K562 (cell line): ENCODE results near the gene MTA2. TPM values are rescaled to one million over a fixed set of nuclear protein-coding genes. Genes with fewer than 3 reads are reported as not detected.
A peak's percentile ranks its signal among the peaks of the same experiment; 100 is the strongest.

Source experiments
- CCAR2 ChIP-seq: fragments of 200-400 bp; formaldehyde crosslinking; IDR thresholded peaks from 2 replicates; pipeline ENCODE4 v1.6.1; 2017; ENCODE audit warnings: mild to moderate bottlenecking, low read depth, low read length
- CCNT2 ChIP-seq: IDR thresholded peaks from 2 replicates; pipeline ENCODE4 v1.6.1; 2011; ENCODE audit warnings: borderline replicate concordance, low read depth, mild to moderate bottlenecking, moderate library complexity, mixed read lengths, low read length; ENCODE audit not compliant: insufficient read length; ENCODE audit errors: extremely low read depth
- DPF2 ChIP-seq: fragments of 450-650 bp; IDR thresholded peaks from 2 replicates; pipeline ENCODE4 v1.6.1; 2016
- ELF1 ChIP-seq: fragments of 200-800 bp; sonication (Bioruptor generic); IDR thresholded peaks from 2 replicates; pipeline ENCODE4 v1.6.1; 2016; ENCODE audit warnings: missing genetic modification characterization, missing compliant biosample characterization
- LARP7 ChIP-seq: fragments of 450-650 bp; IDR thresholded peaks from 2 replicates; pipeline ENCODE4 v1.6.1; 2016
- POLR2H ChIP-seq: IDR thresholded peaks from 2 replicates; pipeline ENCODE4 v1.6.1; 2016; ENCODE audit warnings: missing genetic modification characterization, low read depth, mild to moderate bottlenecking, control low read depth, missing compliant biosample characterization, moderate library complexity
- POLR3G ChIP-seq: IDR thresholded peaks from 2 replicates; pipeline ENCODE4 v1.6.1; 2011; ENCODE audit not compliant: insufficient read length, insufficient replicate concordance; ENCODE audit errors: extremely low read depth
- SMAD3 ChIP-seq: fragments of 450-650 bp; formaldehyde crosslinking; conservative IDR thresholded peaks from 2 replicates; pipeline ENCODE4 v1.4.0; 2020; ENCODE audit warnings: mild to moderate bottlenecking
- SMARCC2 ChIP-seq: fragments of 450-650 bp; IDR thresholded peaks from 2 replicates; pipeline ENCODE4 v1.6.1; 2017; ENCODE audit warnings: antibody characterized with exemption, moderate library complexity, mild to moderate bottlenecking, low read depth
- TBP ChIP-seq: optimal IDR thresholded peaks from 2 replicates; pipeline ENCODE3; 2011; ENCODE audit warnings: low read depth, low read length, improper control_type of control experiment
- ZFX ChIP-seq: sonication (generic); formaldehyde crosslinking; IDR thresholded peaks from 2 replicates; pipeline ENCODE4 v1.8.0; 2022; ENCODE audit warnings: mild to moderate bottlenecking, missing genetic modification reagents, moderate library complexity
- ZKSCAN8 ChIP-seq: fragments of 200-800 bp; sonication (Bioruptor generic); IDR thresholded peaks from 2 replicates; pipeline ENCODE4 v1.6.1; 2016; ENCODE audit warnings: missing genetic modification characterization, missing compliant biosample characterization
- ZNF311 ChIP-seq: fragments of 250-450 bp; sonication (Bioruptor Pico); IDR thresholded peaks from 2 replicates; pipeline ENCODE4 v1.4.0; 2020; ENCODE audit warnings: mild to moderate bottlenecking, moderate library complexity
- polyA plus RNA-seq, 8 experiments: library from polyadenylated mRNA; depleted of rRNA in 4 of 8; stranded (reverse) in 5 of 8; unstranded in 3 of 8; fragments of >200 nt; fragmentation: Nextera tagmentation in 2 of 8; fragmentation: Illumina TruSeq in 1 of 8; extraction: Ambion mirVana in 2 of 8; extraction: Trizol in 1 of 8; gene quantifications; 2 replicates each; pipeline versions ENCODE4 v1.2.1 to v1.2.3, GENCODE V29; 2011 to 2014; ENCODE audit warnings: inconsistent platforms in 1 of 8, missing spikeins in 1 of 8
- total RNA-seq, 7 experiments: library from RNA; depleted of rRNA in 6 of 7; stranded (reverse); fragments of >200 nt in 6 of 7; fragmentation: Illumina TruSeq in 2 of 7; extraction: Trizol in 2 of 7; gene quantifications; 2 replicates each; pipeline versions ENCODE4 v1.2.1 to v1.2.3, GENCODE V29; 2011 to 2021; ENCODE audit warnings: low replicate concordance in 1 of 7
- TF ChIP-seq, protein P1 (sequence below): fragments of 250-450 bp; sonication (Bioruptor Pico); IDR thresholded peaks from 2 replicates; pipeline ENCODE4 v1.5.1; 2021; ENCODE audit warnings: mild to moderate bottlenecking
- TF ChIP-seq, protein P2 (sequence below): sonication (generic); formaldehyde crosslinking; IDR thresholded peaks from 2 replicates; pipeline ENCODE4 v1.8.0; 2022; ENCODE audit warnings: missing genetic modification reagents, mild to moderate bottlenecking, borderline replicate concordance
- TF ChIP-seq, protein P3 (sequence below): fragments of 450-650 bp; IDR thresholded peaks from 2 replicates; pipeline ENCODE4 v1.6.1; 2016; ENCODE audit warnings: low read depth

The MTA2 gene
- total and polyA plus RNA-seq, 9 of the 15 experiments (the other 6 are each of a cell fraction or from before 2014, with no cell fraction given), result 6.2 to 220 (median 172) TPM

DNA sequence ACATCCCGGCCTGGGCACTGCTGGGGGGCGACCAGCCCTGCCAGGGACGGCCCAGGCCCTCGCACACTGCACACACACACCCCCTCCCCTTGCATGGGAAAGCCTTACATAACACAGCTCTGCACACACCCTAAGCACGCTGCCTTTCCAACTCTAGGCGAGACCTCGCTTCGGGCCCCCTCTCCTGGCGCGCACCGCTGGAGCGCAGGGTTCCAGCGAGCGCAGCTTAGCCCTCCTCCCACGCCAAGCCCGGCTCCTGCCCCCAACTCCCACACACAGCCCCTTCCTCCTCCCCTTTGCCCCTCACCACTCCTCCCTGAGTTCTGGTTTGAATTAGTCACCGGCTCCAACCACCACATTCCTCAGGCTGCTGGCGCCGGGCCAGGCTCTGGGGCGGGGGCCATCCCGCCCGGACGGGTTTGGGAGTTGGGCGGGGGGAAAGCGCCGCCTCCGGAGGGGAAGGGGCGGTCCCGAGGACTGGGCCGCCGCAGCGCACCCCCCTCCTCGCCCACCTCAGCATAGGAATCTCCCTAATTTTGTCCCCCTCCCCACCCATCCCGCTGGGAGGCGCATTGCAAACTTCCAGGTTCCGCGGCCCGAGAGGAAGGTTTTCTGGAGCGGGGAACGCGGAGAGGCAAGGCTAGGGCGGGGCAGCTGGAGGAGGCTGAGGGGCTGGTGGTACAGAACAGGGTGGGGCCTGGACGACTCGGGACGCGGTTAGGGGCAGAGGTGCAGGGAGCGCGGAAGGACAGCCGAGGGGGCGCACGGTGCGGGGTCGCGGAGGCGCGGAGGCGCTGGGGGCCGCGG lies 56.0 kb downstream of the MTA2 start (continued):
- TF ChIP-seq TBP (peak; percentile 46), ELF1 (tag) (no peak), SMAD3 (CRISPR knock-in tag) (no peak), ZFX (CRISPR knock-in tag) (peak; percentile 70), LARP7 (no peak), DPF2 (peak; percentile 90), CCAR2 (no peak), ZNF311 (CRISPR knock-in tag) (no peak), POLR2H (tag) (no peak), ZKSCAN8 (no peak), POLR3G (no peak), SMARCC2 (no peak), CCNT2 (peak; percentile 65)
- TF ChIP-seq, protein P1, sequence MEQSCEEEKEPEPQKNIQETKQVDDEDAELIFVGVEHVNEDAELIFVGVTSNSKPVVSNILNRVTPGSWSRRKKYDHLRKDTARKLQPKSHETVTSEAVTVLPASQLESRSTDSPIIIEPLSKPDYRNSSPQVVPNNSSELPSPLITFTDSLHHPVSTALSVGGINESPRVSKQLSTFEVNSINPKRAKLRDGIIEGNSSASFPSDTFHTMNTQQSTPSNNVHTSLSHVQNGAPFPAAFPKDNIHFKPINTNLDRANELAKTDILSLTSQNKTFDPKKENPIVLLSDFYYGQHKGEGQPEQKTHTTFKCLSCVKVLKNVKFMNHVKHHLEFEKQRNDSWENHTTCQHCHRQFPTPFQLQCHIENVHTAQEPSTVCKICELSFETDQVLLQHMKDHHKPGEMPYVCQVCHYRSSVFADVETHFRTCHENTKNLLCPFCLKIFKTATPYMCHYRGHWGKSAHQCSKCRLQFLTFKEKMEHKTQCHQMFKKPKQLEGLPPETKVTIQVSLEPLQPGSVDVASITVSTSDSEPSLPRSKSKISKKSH (CRISPR knock-in tag), result no peak
- TF ChIP-seq, protein P2, sequence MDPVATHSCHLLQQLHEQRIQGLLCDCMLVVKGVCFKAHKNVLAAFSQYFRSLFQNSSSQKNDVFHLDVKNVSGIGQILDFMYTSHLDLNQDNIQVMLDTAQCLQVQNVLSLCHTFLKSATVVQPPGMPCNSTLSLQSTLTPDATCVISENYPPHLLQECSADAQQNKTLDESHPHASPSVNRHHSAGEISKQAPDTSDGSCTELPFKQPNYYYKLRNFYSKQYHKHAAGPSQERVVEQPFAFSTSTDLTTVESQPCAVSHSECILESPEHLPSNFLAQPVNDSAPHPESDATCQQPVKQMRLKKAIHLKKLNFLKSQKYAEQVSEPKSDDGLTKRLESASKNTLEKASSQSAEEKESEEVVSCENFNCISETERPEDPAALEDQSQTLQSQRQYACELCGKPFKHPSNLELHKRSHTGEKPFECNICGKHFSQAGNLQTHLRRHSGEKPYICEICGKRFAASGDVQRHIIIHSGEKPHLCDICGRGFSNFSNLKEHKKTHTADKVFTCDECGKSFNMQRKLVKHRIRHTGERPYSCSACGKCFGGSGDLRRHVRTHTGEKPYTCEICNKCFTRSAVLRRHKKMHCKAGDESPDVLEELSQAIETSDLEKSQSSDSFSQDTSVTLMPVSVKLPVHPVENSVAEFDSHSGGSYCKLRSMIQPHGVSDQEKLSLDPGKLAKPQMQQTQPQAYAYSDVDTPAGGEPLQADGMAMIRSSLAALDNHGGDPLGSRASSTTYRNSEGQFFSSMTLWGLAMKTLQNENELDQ (CRISPR knock-in tag), result no peak
- TF ChIP-seq, protein P3, sequence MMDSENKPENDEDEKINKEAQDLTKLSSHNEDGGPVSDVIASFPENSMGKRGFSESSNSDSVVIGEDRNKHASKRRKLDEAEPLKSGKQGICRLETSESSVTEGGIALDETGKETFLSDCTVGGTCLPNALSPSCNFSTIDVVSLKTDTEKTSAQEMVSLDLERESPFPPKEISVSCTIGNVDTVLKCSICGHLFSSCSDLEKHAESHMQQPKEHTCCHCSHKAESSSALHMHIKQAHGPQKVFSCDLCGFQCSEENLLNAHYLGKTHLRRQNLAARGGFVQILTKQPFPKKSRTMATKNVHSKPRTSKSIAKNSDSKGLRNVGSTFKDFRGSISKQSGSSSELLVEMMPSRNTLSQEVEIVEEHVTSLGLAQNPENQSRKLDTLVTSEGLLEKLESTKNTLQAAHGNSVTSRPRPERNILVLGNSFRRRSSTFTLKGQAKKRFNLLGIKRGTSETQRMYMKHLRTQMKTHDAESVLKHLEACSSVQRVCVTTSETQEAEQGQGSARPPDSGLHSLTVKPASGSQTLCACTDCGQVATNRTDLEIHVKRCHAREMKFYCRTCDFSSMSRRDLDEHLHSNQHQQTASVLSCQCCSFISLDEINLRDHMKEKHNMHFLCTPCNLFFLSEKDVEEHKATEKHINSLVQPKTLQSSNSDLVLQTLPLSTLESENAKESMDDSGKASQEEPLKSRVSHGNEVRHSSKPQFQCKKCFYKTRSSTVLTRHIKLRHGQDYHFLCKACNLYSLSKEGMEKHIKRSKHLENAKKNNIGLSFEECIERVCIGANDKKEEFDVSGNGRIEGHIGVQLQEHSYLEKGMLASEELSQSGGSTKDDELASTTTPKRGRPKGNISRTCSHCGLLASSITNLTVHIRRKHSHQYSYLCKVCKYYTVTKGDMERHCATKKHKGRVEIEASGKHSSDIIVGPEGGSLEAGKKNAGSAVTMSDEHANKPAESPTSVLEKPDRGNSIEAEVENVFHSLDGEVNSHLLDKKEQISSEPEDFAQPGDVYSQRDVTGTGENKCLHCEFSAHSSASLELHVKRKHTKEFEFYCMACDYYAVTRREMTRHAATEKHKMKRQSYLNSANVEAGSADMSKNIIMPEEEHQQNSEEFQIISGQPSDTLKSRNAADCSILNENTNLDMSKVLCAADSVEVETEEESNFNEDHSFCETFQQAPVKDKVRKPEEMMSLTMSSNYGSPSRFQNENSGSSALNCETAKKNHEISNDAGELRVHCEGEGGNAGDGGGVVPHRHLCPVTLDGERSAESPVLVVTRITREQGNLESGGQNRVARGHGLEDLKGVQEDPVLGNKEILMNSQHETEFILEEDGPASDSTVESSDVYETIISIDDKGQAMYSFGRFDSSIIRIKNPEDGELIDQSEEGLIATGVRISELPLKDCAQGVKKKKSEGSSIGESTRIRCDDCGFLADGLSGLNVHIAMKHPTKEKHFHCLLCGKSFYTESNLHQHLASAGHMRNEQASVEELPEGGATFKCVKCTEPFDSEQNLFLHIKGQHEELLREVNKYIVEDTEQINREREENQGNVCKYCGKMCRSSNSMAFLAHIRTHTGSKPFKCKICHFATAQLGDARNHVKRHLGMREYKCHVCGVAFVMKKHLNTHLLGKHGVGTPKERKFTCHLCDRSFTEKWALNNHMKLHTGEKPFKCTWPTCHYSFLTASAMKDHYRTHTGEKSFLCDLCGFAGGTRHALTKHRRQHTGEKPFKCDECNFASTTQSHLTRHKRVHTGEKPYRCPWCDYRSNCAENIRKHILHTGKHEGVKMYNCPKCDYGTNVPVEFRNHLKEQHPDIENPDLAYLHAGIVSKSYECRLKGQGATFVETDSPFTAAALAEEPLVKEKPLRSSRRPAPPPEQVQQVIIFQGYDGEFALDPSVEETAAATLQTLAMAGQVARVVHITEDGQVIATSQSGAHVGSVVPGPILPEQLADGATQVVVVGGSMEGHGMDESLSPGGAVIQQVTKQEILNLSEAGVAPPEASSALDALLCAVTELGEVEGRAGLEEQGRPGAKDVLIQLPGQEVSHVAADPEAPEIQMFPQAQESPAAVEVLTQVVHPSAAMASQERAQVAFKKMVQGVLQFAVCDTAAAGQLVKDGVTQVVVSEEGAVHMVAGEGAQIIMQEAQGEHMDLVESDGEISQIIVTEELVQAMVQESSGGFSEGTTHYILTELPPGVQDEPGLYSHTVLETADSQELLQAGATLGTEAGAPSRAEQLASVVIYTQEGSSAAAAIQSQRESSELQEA, result no peak
